NCI-H526 (cell line): Measurements from ENCODE around the gene S100B.

Experiments
- DNase-seq, 2 experiments: peaks; one replicate each; lab custom pipeline; 2025; lab: John Stamatoyannopoulos, UW

Gene S100B

GRCh38 chr21:46627726-46628125 is 22.8 kb upstream of the S100B start:
- no peak for DNase-seq

GRCh38 chr21:46626975-46627501 is 22.2 kb upstream of the S100B start:
- no peak for DNase-seq

GRCh38 chr21:46626536-46626935 is 21.7 kb upstream of the S100B start:
- DNase-seq, result no peak

- DNase-seq, result no peak
Observed at GRCh38 chr21:46625759-46626158, 20.9 kb upstream of the S100B start.

GRCh38 chr21:46624050-46624449 is 19.2 kb upstream of the S100B start:
- DNase-seq, result no peak

GRCh38 chr21:46622226-46622625 is 17.3 kb upstream of the S100B start:
- DNase-seq, result no peak

- no peak for DNase-seq
Observed at GRCh38 chr21:46621457-46622182, 16.7 kb upstream of the S100B start.

- no peak for DNase-seq
Observed at GRCh38 chr21:46620846-46621245, 16.0 kb upstream of the S100B start.

GRCh38 chr21:46619846-46620245 is 15.0 kb upstream of the S100B start:
- DNase-seq, result no peak

- no peak for DNase-seq
Observed at GRCh38 chr21:46618738-46619379, 14.0 kb upstream of the S100B start.

- no peak for DNase-seq
Observed at GRCh38 chr21:46617267-46618051, 12.6 kb upstream of the S100B start.

GRCh38 chr21:46616656-46617055 is 11.8 kb upstream of the S100B start:
- DNase-seq, result no peak

GRCh38 chr21:46616050-46616449 is 11.2 kb upstream of the S100B start:
- DNase-seq, result no peak

GRCh38 chr21:46613391-46613790 is 8.5 kb upstream of the S100B start:
- DNase-seq, result no peak

- DNase-seq, result no peak
Observed at GRCh38 chr21:46610018-46610701, 5.3 kb upstream of the S100B start.

- no peak for DNase-seq
Observed at GRCh38 chr21:46608672-46609111, 3.8 kb upstream of the S100B start.

- no peak for DNase-seq
Observed at GRCh38 chr21:46607636-46608035, 2.8 kb upstream of the S100B start.

GRCh38 chr21:46606427-46606813 is 1.5 kb upstream of the S100B start:
- DNase-seq, result no peak

GRCh38 chr21:46605767-46606426 is 1.0 kb upstream of the S100B start:
- DNase-seq, result no peak

- DNase-seq, result no peak
Observed at GRCh38 chr21:46604329-46604974, 430 bp downstream of the S100B start.

GRCh38 chr21:46603228-46603627 is 1.7 kb downstream of the S100B start:
- DNase-seq, result no peak
